Liver (tissue), 9 donors: ENCODE measurements around the gene STOX2. TPM values are rescaled to one million over a fixed set of nuclear protein-coding genes. Genes with fewer than 3 reads are reported as not detected.

Source experiments
- DNase-seq: peaks from one replicate; pipeline ENCODE4 v3.0.0-alpha.2; 2017; ENCODE audit warnings: low spot score
- H3K27ac ChIP-seq, 2 donors: one replicate each; pipeline ENCODE4 v1.7.0; 2013; ENCODE audit warnings: inconsistent platforms in 2 of 2, low read length in 2 of 2, control low read depth in 1 of 2, low read depth in 1 of 2, mild to moderate bottlenecking in 1 of 2
- H3K27me3 ChIP-seq, 4 donors: one replicate each; pipeline versions ENCODE4 v1.6.1 to v1.7.0; 2013; ENCODE audit warnings: low read length in 3 of 4, inconsistent platforms in 1 of 4, mild to moderate bottlenecking in 1 of 4, moderate library complexity in 1 of 4; ENCODE audit not compliant: control insufficient read depth in 4 of 4, insufficient read depth in 4 of 4
- H3K36me3 ChIP-seq, 4 donors: one replicate each; pipeline versions ENCODE4 v1.6.1 to v1.7.0; 2013; ENCODE audit warnings: low read length in 3 of 4, mild to moderate bottlenecking in 3 of 4, low read depth in 1 of 4, moderate library complexity in 1 of 4; ENCODE audit not compliant: control insufficient read depth in 4 of 4, insufficient read depth in 3 of 4
- H3K4me1 ChIP-seq, 4 donors: one replicate each; pipeline versions ENCODE4 v1.6.1 to v1.7.0; 2013; ENCODE audit warnings: low read length in 3 of 4, mild to moderate bottlenecking in 3 of 4, moderate library complexity in 1 of 4; ENCODE audit not compliant: control insufficient read depth in 4 of 4, insufficient read depth in 4 of 4
- H3K4me3 ChIP-seq, 3 donors: one replicate each; pipeline versions ENCODE4 v1.6.1 to v1.7.0; 2013; ENCODE audit warnings: low read length in 3 of 3, control low read depth in 1 of 3, low read depth in 1 of 3, mild to moderate bottlenecking in 1 of 3
- H3K9ac ChIP-seq, 2 donors: one replicate each; pipeline ENCODE4 v1.7.0; 2013; ENCODE audit warnings: low read length in 2 of 2, mild to moderate bottlenecking in 2 of 2, moderate library complexity in 2 of 2, control low read depth in 1 of 2, low read depth in 1 of 2
- H3K9me3 ChIP-seq, 4 donors: one replicate each; pipeline versions ENCODE4 v1.6.1 to v1.7.0; 2013; ENCODE audit warnings: low read length in 3 of 4; ENCODE audit not compliant: control insufficient read depth in 4 of 4
- ATF3 ChIP-seq: IDR thresholded peaks from 2 replicates; pipeline ENCODE4 v1.6.1; 2016; ENCODE audit warnings: antibody characterized with exemption
- CTCF ChIP-seq: fragments of 150-350 bp; IDR thresholded peaks from 2 replicates; pipeline ENCODE4 v1.5.1; 2017; ENCODE audit warnings: improper control_type of control experiment, low read depth, low read length; ENCODE audit not compliant: missing input control
- FOXA1 ChIP-seq: IDR thresholded peaks from 2 replicates; pipeline ENCODE4 v1.6.1; 2016; ENCODE audit warnings: antibody characterized with exemption
- GABPA ChIP-seq, 2 donors: IDR thresholded peaks in 1 of 2; conservative IDR thresholded peaks in 1 of 2; 2 replicates each; pipeline ENCODE4 v1.6.1; 2016; ENCODE audit warnings: antibody characterized with exemption in 2 of 2, mild to moderate bottlenecking in 1 of 2, moderate library complexity in 1 of 2
- MAX ChIP-seq: IDR thresholded peaks from 2 replicates; pipeline ENCODE4 v1.6.1; 2016; ENCODE audit warnings: antibody characterized with exemption
- NR2F2 ChIP-seq: IDR thresholded peaks from 2 replicates; pipeline ENCODE4 v1.6.1; 2016; ENCODE audit warnings: antibody characterized with exemption
- REST ChIP-seq: IDR thresholded peaks from 2 replicates; pipeline ENCODE4 v1.6.1; 2016; ENCODE audit warnings: antibody characterized with exemption, mild to moderate bottlenecking
- SP1 ChIP-seq: IDR thresholded peaks from 2 replicates; pipeline ENCODE4 v1.6.1; 2018; ENCODE audit warnings: antibody characterized with exemption, mild to moderate bottlenecking
- YY1 ChIP-seq: IDR thresholded peaks from 2 replicates; pipeline ENCODE4 v1.6.1; 2016; ENCODE audit warnings: antibody characterized with exemption, mild to moderate bottlenecking
- WGBS: extraction: QIAGEN DNeasy Blood & Tissue Kit; methylation state at CpG from one replicate; pipeline ENCODE4 v1.1.7; 2013; 5-methylcytosine and 5-hydroxymethylcytosine counted together
- polyA plus RNA-seq, 2 donors: library from polyadenylated mRNA; stranded (reverse) in 1 of 2; unstranded in 1 of 2; fragments of 200-250 nt in 1 of 2; fragments of >200 nt in 1 of 2; fragmentation: Nextera tagmentation in 1 of 2; extraction: Ambion mirVana in 1 of 2; gene quantifications; one replicate each; pipeline versions ENCODE4 v1.2.1 to v1.2.3, GENCODE V29; 2013 to 2015
- total RNA-seq, 2 donors: library from RNA; depleted of rRNA; stranded (reverse); fragments of >200 nt; gene quantifications; one replicate each; pipeline ENCODE4 v1.2.3, GENCODE V29; 2014
- donor health status: healthy.
- donor health status: healthy.
- donor health status: healthy.
- donor health status: healthy.
- donor health status: healthy.

STOX2 gene
- total and polyA plus RNA-seq, 4 donors = 1.4 to 12.6 (median 1.6) TPM

- TF ChIP-seq CTCF = no peak
- no peak for TF ChIP-seq SP1
Measured at GRCh38 chr4:183968502-183968901, 63.4 kb downstream of the STOX2 start (continued).

- TF ChIP-seq YY1 = no peak
- TF ChIP-seq MAX = no peak
- no peak for TF ChIP-seq NR2F2
- no peak for TF ChIP-seq GABPA (IDR thresholded peaks at IDR 0.05 in 1 of 2, conservative IDR thresholded peaks at IDR 0.05 in 1 of 2)
- TF ChIP-seq REST = no peak
- no peak for DNase-seq
- Histone ChIP-seq H3K4me3 (no peak overlapping the region), H3K36me3 (no peaks in the 10 kb centered on the region), H3K9me3 (no peaks in the 10 kb centered on the region), H3K27ac (no peak overlapping the region), H3K27me3 (no peaks in the 10 kb centered on the region), H3K4me1 (no peaks in the 10 kb centered on the region), H3K9ac (no peak overlapping the region)
- WGBS = 83% methylated on average over 5 of the region's 5 CpGs
Measured at GRCh38 chr4:183968931-183969330, 63.8 kb downstream of the STOX2 start.

- no peak for DNase-seq
- 92% methylated on average over 4 of the region's 4 CpGs for WGBS
- Histone ChIP-seq H3K4me3 (no peak overlapping the region), H3K36me3 (no peaks in the 10 kb centered on the region), H3K4me1 (no peaks in the 10 kb centered on the region), H3K27me3 (no peaks in the 10 kb centered on the region), H3K27ac (no peak overlapping the region), H3K9ac (no peak overlapping the region), H3K9me3 (no peaks in the 10 kb centered on the region)
- TF ChIP-seq ATF3 = no peak
- TF ChIP-seq GABPA (IDR thresholded peaks at IDR 0.05 in 1 of 2, conservative IDR thresholded peaks at IDR 0.05 in 1 of 2) = no peak
- TF ChIP-seq FOXA1 = no peak
- TF ChIP-seq MAX = no peak
- TF ChIP-seq SP1 = no peak
Measured at GRCh38 chr4:183969596-183969995, 64.5 kb downstream of the STOX2 start.
